GM18499 (cell line): ENCODE data around the gene VAX1.

ENCODE experiments used
- ATAC-seq: cut with Tn5 transposase; IDR thresholded peaks from one replicate; pipeline ENCODE4 v1.9.1; 2021; ENCODE audit warnings: moderate number of reproducible peaks; ENCODE audit not compliant: insufficient read depth, unreplicated experiment

Gene VAX1

GRCh38 chr10:117164592-117165537 is 26.8 kb upstream of the VAX1 start:
- no peak for ATAC-seq

- no peak for ATAC-seq
These were observed 26.0 kb upstream of the VAX1 start for GRCh38 chr10:117163954-117164548.

- no peak for ATAC-seq
These were observed 25.2 kb upstream of the VAX1 start for GRCh38 chr10:117163061-117163953.

- ATAC-seq = no peak
These were observed 24.3 kb upstream of the VAX1 start for GRCh38 chr10:117162093-117163060.

GRCh38 chr10:117161386-117162033 is 23.4 kb upstream of the VAX1 start:
- no peak for ATAC-seq

DNA sequence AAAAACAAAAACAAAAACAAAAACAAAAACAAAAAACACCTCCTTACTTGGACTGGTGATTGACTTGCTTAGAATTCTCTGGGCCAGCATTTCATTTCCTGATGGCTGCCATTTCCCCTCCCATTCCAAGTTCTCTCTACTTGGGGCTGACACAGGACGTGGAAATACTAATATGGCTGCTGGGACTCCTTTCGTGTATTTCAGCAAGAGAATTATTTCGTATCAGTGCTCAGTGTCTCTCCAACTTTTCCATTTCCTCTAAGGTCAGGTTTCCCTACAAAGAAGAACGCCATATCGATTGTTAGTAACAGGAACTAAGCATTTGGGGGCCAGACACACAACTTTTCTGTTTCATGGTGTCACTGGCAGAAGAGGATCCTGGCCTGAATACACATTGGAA is 22.5 kb upstream of the VAX1 start:
- ATAC-seq = no peak

- ATAC-seq = no peak
These were observed 21.3 kb upstream of the VAX1 start for GRCh38 chr10:117159390-117159789.

DNA sequence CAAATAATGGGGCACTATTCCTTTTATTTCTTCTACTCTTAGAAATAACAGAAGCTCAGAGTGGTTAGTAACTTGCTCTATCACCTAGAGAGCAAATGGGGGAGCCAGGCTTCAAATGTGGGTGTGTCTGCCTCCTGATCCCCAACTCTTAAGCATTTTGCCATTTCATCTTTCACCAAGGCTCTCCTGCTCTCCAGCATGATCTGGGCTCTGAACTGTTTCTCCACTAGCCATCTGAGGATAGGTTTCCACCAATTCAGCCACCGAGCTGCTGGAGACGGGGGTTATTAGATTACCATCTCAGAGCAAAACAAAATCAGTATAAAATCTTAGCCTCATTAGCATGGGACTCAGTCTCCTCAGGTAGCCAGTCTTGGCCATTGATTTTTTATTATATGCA is 20.2 kb upstream of the VAX1 start:
- no peak for ATAC-seq

DNA sequence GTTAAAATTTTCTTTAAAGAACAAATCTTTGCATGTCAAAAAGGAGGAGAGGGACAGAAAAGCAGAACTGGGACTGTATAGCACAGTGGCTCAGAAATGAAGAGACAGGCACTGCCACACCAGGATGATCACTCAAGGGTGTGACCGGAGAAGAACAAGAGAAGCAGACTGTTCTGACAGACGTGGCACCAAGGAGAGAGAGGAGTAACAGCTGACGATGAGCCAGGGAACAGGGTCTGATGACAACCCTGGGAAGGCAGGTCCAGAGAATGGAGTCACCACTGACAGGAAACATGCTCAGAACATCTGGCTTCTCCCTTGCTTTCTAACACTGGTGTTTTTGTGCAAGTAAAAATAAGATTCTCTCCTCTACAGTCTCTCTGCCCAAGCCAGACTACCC is 14.6 kb upstream of the VAX1 start:
- no peak for ATAC-seq

GRCh38 chr10:117148284-117148683 is 10.2 kb upstream of the VAX1 start:
- ATAC-seq = no peak

DNA sequence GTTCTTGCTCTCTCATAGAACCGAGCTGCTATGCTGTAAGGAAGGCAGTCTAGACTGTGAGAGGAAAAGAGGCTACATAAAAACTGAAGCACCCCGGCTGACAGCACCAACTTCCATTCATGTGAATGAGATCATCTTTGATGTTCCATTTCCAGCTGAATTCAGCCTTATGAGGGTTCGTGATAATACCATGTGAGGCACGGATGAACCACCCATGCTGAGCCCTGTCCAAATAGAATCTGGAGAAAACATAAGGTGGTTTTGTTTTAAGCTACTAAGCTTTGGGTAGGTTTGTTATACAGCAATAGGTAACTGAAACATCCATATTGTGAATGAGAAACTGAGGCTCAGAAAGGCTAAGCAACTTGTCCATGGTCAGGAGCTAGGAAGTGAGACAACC is 6.9 kb upstream of the VAX1 start:
- no peak for ATAC-seq

DNA sequence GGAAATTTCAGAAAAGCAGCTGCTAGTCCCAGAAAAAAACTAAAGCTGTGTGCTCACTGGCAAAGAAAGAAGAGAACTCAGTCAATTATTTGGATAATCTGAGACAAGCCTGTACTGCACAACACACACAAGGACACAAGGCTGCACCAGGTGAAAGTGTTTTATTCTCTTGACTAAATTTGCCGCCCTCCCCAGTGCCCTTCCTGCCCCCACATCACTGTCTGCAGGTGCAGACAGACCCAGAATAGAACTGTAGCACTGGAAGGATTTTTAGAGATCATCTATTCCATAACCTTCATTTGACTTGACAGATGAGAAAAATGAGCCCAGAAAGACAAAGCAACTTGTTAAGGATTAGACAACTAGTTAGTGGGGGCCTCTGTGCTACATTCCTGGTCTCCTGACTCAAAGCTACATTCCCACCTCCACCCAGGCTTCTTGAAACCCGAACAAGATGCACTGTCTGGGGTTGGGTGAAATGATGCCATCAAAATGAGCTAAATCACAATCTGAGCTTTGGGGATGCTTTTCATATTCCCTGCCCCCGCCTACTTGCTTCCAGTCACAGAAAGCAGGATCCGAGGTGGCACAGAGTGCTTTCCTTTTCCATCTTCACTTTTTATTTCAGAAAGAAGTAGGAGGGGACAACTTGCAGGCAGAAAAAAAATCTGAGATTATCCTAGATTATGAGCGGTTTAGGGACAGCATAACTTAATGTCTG is 5.2 kb upstream of the VAX1 start:
- ATAC-seq = no peak

DNA sequence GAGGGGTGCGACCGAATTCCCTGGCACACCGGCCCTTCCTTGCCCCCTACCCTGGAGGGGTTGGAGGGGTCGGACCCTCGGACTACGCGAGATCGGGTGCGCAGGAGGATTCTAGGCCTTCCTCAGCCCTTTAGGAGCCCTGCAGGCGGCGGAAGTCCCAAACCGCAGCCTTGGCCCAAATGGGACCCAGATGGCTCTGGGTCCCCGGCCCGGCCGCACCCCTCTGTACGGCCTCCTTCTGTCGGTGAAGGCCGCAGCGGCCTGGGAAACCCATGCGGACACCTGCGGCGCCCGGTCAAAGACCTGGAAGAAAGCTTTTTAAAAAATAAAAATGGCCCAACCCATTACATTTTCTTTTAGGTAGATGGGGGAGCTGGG is 2.4 kb upstream of the VAX1 start:
- ATAC-seq = no peak

DNA sequence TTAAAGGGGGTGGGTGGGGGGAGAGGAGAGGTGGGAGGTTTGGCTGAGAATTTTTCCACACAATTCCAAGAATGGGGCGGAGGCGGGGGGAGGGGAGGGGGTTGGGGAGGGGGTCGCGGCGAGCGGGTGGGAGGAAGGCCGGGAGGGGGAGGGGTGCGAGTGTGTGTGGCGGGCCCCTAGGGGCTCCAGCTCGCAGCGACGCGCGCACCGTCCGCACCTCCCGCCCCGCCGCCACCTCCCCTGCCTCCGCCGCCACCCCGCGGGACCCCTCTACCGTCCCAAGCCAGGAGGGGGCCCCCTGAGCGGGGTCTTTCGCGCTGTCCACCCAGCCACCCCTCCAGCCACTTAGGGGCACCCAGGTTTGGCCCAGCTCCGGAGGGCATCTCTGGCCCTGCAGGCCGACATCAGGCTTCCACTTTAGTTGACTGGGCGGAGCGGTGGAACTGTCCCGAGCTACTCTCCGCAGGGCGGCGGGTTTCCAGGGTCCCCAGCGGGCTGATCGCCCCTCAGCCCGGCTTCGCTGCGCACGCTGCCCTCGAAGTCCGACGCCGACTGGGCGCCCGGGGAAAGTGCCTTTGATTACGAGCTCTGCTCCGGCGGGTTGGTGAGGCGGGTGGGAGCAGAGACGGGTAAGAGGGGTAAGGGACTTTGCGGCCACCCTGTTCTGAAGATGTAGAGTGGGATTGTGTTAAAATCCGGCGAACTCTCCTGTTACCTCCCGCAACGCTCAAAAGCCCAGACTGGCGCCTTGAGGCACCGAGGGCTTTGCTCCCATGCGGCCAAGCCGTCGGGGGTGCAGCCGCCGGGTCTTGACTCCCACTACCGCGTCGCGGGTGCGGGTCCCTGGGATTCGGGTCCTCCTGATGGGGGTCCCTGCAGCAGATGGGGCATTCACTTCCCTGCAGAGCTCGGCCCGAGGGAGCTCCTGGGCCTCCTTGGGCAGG is 1.8 kb upstream of the VAX1 start:
- ATAC-seq = no peak

- ATAC-seq = no peak
These were observed 939 bp upstream of the VAX1 start for GRCh38 chr10:117138838-117139580.

DNA sequence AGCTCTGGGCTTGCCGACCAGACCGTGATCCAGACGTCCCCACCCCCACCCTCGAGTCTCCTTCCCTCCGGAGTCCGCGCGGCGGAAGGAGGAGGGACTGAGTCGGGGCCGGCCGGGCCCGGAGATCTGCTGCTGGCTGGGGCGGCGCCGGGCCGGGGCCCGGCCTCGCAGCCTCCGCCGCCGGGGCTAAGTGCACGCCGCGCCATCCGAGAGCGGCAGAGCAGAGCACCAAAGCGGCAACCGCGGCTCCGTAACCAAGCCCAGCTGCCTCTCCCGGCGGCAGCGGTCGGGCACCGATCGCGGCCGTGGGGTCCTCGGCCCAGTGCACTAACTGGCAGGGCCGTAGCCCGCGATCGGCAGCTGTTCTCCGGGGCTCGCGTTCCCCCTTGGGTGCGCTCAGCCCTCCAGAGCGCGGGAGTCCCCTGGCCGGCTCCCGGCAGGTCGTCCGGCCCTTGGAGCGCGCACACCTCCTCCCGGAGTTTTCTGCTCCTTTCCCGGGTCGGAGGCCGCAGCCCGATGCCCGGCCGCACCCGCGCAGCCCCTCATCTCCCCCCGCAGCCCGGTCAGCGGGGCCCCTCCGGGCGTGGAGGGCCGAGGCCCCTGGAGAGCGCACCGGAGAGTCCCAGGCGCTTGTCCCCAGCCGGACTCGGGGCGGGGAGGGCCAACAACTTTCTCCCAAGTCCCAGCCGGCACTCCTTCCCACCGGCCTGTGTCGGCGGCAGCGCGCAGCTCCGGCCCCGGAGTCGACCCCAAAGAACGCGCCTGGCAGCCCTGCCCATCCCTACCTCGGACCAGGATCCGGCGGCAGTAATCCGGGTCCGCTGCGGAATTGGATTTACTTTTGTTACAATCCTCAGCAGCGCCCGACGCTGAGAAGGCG is 799 bp downstream of the VAX1 start:
- ATAC-seq = no peak
